Activated CD4-positive, alpha-beta T cell treated with anti-CD3 and anti-CD28 coated beads, Interleukin-10, Interleukin-2, amounts not matched to agents 100 ng/mL and 50 ng/mL, durations not matched to agents 16 hours and 8 hours (primary cell): ENCODE results near the gene SEPSECS.
"Not testable (repeated sequence)": the region's sequence is repeated elsewhere in the genome, so short reads cannot be mapped to it uniquely, and the experiment has no call there.

ENCODE experiments used
- DNase-seq: peaks from one replicate; pipeline ENCODE4 v3.0.0-alpha.2; 2020

Gene SEPSECS

DNA sequence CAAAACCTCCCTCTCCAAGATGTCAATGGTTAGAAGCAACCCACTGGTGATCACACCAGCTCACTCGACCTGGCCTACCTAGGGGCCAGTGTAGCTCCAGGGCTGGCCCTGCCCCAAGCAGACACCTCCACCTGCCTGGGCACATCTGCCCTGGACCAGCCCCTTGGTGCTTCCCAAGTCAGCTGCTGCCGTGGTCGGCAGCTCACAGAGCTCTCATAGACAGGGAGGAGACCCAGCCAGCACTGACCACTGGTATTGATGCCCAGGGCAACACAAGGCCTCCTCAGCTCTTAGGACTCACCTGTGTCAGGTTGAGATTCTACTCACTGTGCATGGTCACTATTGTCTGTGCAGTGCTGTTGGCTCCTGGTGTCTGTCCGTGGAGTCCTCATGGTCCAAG lies 51.7 kb downstream of the SEPSECS start:
- DNase-seq, result no peak

GRCh38 chr4:25107827-25108516 lies 52.3 kb downstream of the SEPSECS start:
- DNase-seq, result no peak

DNA sequence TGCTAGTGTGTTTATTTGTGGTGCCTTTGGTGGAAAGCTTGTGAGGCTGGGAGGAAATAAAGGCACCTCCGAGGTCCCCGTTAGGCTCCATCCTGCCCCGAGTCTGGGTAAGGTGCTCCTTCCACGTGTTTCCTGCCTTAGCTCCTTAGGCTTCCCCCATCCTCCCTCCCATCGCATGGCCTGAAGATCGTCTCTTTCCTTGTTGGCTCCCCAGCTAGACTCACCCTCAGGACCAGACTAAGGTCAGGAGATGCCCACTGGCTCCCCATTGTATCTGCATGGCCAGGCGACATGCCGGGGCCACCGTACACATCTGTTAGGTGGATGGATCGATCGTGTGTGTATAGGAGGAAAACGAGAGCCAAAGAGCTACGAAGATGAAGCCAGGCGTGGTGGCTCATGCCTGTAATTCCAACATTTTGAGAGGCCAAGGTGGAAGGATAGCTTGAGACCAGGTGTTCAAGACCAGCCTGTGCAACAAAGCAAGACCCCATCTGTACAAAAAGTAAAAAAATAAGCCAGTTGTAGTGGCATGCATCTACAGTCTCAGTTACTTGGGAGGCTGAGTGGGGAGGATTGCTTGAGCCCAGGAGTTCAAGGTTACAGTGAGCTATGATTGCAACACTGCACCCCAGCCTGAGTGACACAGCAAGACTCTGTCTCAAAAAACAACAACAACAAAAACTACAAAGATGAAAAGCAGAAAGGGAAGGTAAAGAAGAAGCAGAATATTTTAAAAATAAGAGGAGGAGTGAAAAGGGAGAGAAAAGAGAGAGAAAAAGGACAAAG lies 53.7 kb downstream of the SEPSECS start:
- DNase-seq, result no peak

DNA sequence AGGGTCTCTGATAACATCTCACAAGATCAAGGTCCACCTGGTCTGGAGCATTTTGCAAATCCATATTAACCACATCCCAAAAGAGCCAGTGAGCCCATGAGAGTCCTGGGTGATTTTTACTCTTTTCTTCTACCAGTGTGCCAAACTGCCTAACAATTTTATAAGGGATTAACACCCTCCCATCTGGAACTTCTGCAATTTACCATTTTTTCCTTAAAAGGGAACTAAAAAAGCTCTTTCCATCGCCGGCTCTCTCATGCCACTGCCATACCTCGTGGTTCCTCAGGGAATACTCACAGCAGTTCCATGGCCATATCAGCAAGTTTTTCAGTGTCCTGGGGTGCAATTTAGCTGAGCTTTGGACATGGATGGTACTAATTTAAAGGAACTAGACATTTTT lies 55.7 kb downstream of the SEPSECS start:
- DNase-seq, result no peak

- no peak for DNase-seq
These were observed 56.8 kb downstream of the SEPSECS start for GRCh38 chr4:25103418-25103817.

DNA sequence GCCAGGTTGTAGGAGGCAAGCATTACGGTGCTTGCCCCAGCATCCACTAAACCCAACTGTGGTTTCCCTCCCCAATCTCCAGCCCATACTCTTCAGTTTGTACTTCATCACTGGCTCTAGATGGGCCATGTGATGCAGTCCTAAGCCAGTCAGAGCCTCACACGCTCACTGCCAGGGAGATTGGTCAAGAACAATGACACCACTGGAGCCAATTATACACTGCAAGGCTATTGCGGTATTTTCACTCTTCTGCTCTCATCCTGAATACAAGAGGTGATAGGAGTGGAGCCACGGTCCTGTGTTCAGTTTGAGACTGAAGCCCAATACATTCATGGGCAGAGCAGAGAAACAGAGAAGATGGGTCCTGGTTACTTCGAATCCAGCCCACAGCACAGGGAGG lies 58.4 kb downstream of the SEPSECS start:
- DNase-seq, result no peak

DNA sequence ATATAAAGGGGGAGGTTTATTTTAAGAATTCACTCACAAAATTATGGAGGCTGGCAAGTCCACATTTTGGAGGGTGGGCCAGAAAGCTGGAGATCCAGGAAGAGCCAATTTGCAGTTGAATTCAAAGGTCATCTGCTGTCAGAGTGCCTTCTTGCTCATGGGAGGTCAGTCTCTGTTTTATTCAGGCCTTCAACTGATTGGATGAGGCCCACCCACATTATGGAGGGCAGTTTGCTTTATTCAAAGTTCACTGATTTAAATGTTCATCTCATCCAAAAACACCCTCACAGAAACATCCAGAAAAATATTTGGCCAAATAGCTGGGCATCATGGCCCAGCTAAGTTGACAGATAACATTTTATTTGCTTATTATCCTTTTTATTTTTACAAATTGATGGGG lies 59.5 kb downstream of the SEPSECS start:
- no peak for DNase-seq

DNA sequence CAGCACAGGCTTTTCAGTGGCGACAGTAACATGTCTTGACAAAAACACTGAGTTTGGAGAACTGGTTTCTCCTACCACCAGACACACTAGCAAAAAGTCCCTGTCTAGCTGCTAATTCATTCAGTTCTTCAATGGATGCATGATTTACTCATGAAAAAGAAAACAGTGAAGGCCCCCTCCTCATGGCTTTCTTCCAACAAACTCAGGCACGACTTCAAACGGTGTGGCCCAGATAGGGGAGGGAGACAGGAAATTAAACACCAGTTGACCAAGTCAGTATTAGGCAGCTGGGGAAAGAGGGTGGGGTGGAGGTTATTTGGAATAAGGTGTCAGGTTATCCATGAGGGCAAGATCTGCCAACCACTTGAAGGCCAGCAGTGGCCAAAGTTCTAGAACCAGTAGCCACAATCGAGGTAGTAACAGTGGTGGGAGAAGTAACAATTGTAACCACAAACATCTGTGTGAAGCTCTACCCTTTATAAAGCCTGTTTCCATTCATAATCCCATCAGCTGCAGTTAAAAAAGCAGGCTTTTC lies 60.2 kb downstream of the SEPSECS start:
- no peak for DNase-seq

- no peak for DNase-seq
These were observed 61.0 kb downstream of the SEPSECS start for GRCh38 chr4:25098964-25099891.

- DNase-seq, result no peak
These were observed 63.2 kb downstream of the SEPSECS start for GRCh38 chr4:25096981-25097443.

DNA sequence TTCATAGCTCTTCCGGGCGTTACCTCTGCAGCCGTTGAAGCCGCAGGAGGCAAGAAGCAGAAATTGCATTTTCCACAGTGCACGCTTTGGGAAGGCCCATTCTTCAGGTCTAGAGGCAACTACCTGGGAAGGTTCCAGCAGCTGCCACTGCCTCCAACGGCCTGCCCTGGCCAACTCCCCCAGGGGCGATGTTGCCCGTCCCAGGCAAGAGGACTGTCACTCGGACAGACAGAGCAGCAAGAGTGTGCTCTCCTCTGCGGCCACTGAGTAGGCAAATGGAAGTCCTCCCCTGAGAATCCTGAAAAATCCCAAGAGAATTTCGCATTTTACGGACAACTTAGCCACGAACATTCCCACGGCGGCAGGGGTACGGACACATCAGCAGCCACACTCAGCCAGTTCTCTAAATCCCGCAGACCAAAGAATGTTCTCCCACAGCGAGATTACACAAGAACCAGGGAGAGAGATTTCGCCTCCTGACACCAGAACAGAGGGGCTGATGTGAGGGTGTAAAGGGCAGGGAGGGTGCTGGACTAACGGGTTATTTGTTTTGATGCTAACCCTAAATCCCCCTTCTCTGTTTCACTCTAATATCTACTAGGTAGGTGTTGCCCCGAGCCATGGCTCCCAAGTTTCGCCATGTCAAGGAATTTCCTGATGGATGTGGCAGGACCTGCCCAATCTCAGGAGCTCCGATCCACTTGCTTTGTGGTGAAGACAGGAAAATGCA lies 63.8 kb downstream of the SEPSECS start:
- DNase-seq, result no peak

GRCh38 chr4:25095837-25096236 lies 64.4 kb downstream of the SEPSECS start:
- DNase-seq, result no peak

DNA sequence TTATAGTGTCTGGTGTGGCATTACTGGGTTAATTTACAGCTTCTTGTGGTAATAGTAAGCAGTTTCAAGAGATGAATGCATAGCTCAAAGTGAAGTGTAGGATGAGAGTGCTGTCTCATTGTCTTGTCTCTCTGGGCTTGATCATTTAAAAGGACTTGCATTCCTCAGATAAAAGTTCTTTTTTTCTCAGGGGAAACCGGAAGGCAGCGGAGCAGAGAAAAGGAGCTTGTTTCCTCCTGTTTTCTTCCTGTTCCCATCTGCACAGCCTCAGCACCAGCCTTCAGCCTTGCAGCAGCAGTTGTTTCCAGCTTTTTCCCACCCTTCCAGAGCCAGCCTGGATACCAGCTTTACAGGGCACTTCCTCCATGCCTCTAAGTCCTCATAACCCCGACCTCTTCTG lies 68.1 kb downstream of the SEPSECS start:
- no peak for DNase-seq

DNA sequence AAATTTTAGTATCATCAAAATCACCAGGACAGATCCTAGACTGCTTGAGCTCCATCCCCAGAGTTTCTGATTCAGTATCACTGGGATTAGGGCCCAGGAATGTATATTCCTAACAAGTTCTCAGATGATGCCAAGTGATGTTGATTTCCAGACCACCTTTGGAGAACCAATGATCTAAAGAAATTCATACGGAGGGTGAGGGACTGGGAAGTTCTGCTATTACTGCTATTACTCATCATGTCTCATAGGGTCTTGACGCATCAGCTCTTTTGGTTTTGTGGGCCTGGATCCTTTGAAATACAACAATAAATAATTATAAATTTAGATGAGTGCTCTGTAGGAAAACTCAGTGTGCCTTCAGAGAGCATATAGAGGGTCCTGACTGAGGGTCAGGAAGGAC lies 69.7 kb downstream of the SEPSECS start:
- DNase-seq, result no peak

DNA sequence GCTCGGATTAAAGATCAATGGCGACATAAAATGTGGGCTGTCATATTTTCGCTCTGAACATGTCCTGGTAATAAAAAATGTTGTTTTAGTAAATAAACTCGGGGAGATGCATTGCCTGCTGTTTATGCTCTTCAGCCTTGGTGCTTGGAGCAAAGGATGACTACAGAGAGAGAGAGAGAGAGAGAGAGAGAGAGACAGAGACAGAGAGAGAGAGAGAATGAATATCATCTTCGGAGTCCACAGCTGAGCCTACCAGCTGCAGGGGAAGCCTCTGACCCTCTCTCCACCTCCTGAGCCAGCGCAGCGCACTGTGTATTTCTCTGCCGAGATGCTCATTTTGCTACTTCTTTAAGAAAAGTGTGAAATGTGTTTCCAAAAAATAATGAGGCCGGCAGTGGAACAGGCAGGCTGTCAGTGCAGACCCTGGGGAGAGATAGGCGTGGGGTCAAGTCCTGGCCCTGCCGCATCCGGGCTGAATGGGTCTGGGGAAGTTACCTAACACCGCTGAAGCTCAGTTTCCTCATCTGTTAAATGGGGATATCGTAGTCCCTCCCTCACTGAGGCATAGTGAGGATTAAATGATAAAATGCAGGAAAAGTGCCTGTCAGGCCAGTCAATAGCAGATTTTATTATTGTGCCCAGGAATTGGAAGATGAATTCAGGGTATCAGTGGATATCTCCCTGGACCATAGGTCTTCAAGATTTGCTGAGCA lies 71.0 kb downstream of the SEPSECS start:
- no peak for DNase-seq

- DNase-seq, result no peak
These were observed 71.9 kb downstream of the SEPSECS start for GRCh38 chr4:25088093-25088952.

GRCh38 chr4:25085671-25086070 lies 74.6 kb downstream of the SEPSECS start:
- DNase-seq, result no peak

DNA sequence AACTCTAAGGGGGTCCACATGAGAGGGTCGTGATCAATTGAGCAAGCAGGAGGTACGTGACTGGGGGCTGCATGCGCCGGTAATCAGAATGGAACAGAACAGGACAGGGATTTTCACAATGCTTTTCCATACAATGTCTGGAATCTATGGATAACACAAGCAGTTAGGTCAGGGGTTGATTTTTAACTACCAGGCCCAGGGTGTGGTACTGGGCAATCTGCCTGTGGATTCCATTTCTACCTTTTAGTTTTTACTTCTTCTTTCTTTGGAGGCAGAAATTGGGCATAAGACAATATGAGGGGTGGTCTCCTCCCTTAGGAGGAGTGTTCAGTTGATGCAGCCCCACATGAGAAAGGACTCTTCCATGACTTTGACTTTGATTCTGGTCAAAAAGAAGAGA lies 76.8 kb downstream of the SEPSECS start:
- not testable (repeated sequence) for DNase-seq

DNA sequence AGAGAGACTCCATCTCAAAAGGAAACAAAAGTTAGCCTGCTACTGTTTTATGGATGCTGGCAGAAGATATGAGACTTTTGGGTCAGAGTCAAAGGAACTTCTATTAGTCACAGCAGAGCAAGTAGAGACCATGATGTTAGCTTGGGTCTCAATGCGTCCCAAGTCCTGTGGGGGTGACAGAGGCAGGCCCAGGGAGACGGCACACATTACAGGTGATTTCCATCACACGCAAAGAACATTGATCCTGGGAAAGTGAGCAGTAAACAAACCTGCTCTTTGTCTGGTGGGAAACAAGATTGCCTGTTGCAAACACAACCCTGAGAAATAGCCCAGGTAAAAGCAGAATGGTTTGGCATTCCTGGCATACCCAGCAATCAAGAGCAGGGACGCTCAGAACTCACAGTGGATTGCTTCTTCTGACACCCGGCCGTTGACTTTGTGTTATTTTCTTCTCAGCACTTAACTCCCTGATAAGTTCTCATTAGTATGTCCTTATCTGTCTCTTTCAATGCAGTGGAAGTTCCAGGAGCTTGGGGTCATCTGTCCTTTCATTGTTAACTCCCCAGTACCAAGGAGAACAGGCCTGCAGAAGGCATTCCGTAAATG lies 78.3 kb downstream of the SEPSECS start:
- DNase-seq, result no peak

- no peak for DNase-seq
These were observed 79.7 kb downstream of the SEPSECS start for GRCh38 chr4:25080571-25080970.
